ENCODE measurements around the gene BRSK2. TPM values are rescaled to one million over a fixed set of nuclear protein-coding genes. Genes with fewer than 3 reads are reported as not detected.
"Not testable (repeated sequence)": the region's sequence is repeated elsewhere in the genome, so short reads cannot be mapped to it uniquely, and the experiment has no call there.

The BRSK2 gene
- total RNA-seq, 3 donors from 2014 or later: 0.53 to 0.94 (median 0.76) TPM

DNA sequence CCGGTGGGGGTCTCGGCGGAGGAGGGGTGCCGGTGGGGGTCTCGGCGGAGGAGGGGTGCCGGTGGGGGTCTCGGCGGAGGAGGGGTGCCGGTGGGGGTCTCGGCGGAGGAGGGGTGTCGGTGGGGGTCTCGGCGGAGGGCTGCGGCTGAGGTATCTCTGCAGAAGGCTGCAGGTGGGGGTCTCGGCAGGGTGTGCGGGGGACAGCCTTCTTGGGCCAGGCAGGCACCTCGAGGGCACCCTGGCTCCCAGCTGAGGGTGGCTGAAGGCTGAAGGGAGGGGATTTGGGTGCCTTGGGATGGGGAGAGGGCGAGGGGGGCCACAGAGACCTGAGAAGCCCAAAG, 45.7 kb downstream of the BRSK2 start:
- not testable (repeated sequence) for H3K4me3 Mint-ChIP-seq; H3K27me3 Mint-ChIP-seq (ENCODE audit: low read depth); ATAC-seq; H3K36me3 Mint-ChIP-seq (ENCODE audit: insufficient read depth); H3K4me1 Mint-ChIP-seq (ENCODE audit: low read depth); DNase-seq; H3K9me3 Mint-ChIP-seq

DNA sequence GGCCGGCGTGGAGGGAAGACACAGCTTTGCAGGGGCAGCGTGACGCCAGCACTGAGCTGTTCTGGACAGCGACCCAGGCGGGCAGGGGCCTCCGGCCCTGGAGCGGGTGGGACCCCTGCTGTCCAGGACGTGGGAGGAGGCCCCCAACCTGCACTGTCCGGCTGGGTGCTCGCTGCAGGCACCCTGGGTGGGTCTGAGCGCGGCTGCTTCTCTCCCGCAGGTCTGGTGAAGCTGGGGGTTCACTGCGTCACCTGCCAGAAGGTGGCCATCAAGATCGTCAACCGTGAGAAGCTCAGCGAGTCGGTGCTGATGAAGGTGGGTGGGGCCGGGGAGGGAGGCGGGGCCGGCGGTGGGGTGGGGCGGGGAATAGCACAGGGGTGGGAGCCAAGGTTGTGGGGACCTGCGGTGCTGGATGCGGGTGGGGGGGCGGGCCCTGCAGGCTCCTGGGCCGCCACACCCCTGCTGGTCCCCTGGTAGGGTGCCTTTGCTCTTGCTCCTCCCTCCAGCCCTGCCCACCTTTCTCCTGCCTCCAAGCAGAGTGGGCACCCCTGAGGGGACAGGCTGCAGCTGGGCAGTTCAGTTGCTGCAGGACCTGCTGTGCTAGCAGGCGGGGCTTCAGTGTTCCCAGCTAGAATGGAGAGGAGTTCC, 46.2 kb downstream of the BRSK2 start:
- peak in 1 of 2 donors; percentile 14 for ATAC-seq
- Mint-ChIP-seq H3K36me3 (ENCODE audit: insufficient read depth) (no peaks in the 10 kb centered on the region), H3K4me3 (no peak overlapping the region), H3K9me3 (no peaks in the 10 kb centered on the region), H3K4me1 (ENCODE audit: low read depth) (no peaks in the 10 kb centered on the region), H3K27me3 (ENCODE audit: low read depth) (peaks cover 3% of the 10 kb centered on the region)
- DNase-seq: no peak

DNA sequence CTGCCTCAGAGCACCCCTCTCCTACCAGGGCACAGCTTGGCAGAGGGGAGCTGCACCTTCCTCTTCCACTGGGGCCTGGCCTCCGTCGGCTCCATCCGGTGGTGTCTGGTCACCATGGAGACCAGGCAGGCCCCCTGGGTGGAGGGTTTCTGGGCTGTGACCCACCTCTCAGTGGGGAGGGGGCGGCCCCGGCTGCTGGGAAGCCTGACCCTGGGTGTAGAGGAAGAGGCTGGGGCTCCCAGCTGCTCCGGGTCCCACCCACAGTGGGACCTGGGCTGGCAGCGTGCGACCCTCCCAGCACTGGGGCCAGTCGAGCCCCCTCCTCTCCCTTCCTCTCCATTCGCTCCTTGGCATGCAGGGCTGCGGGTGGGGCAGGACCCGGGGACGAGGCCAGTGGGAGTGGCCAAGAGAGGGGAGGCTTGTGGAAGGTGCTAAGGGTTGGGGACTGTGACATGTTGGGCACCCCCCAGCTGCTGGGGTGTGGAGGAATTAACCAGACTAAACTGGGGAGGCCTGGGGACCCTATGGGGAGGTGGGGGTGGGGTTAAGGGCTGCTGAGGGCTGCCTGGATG, 46.8 kb downstream of the BRSK2 start:
- DNase-seq (no peak), ATAC-seq (no peak)
- Mint-ChIP-seq H3K4me1 (ENCODE audit: low read depth) (no peaks in the 10 kb centered on the region), H3K9me3 (no peaks in the 10 kb centered on the region), H3K36me3 (ENCODE audit: insufficient read depth) (no peaks in the 10 kb centered on the region), H3K27me3 (ENCODE audit: low read depth) (peaks cover 3% of the 10 kb centered on the region), H3K4me3 (no peak overlapping the region)

GRCh38 chr11:1437500-1437899, 47.8 kb downstream of the BRSK2 start:
- H3K36me3 Mint-ChIP-seq (ENCODE audit: insufficient read depth): no peaks in the 10 kb centered on the region
- H3K27me3 Mint-ChIP-seq (ENCODE audit: low read depth): peaks cover 3% of the 10 kb centered on the region
- no peak for ATAC-seq
- H3K9me3 Mint-ChIP-seq: no peaks in the 10 kb centered on the region
- no peak for DNase-seq
- H3K4me1 Mint-ChIP-seq (ENCODE audit: low read depth): no peaks in the 10 kb centered on the region
- no peak overlapping the region for H3K4me3 Mint-ChIP-seq

DNA sequence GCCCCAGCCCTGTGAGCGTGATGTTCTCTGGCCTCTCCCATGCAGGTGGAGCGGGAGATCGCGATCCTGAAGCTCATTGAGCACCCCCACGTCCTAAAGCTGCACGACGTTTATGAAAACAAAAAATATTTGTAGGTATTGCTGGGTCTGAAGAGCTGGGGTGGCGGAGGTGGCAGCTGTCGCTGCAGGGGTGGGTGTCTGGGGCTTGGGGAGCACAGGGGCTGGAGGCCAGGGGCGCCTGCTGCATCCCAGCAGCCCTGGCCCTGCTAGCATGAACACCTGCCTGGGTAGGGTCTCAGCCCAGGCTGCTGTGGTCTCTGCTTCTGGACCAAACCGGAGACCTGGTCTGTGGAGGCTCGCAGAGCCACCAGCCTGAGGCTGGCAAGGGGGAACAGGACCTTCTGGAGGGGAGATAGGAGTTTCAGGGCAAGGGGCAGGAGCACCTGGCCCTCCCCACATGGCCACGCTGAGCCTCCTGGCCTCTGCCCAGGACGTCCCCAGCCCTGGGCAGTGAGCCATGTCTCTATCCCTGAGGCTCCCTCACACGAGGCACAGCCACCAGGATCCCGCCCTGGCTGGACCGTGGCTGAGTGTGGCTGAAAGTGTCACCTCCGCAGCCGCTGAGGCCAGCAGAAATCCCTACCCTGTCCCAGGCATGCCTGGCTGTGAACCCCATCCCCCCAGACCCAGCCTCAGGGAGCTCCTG, 48.7 kb downstream of the BRSK2 start:
- ATAC-seq (no peak), DNase-seq (no peak)
- Mint-ChIP-seq H3K4me3 (no peak overlapping the region), H3K36me3 (ENCODE audit: insufficient read depth) (no peaks in the 10 kb centered on the region), H3K4me1 (ENCODE audit: low read depth) (no peaks in the 10 kb centered on the region), H3K27me3 (ENCODE audit: low read depth) (peaks cover 3% of the 10 kb centered on the region), H3K9me3 (no peaks in the 10 kb centered on the region)

GRCh38 chr11:1438967-1439330, 49.2 kb downstream of the BRSK2 start:
- Mint-ChIP-seq H3K4me1 (ENCODE audit: low read depth) (no peaks in the 10 kb centered on the region), H3K4me3 (no peak overlapping the region), H3K27me3 (ENCODE audit: low read depth) (peaks cover 3% of the 10 kb centered on the region), H3K36me3 (ENCODE audit: insufficient read depth) (no peaks in the 10 kb centered on the region), H3K9me3 (no peaks in the 10 kb centered on the region)
- ATAC-seq (no peak), DNase-seq (no peak)

- Mint-ChIP-seq H3K27me3 (ENCODE audit: low read depth) (peaks cover 3% of the 10 kb centered on the region), H3K4me1 (ENCODE audit: low read depth) (no peaks in the 10 kb centered on the region), H3K9me3 (no peaks in the 10 kb centered on the region), H3K4me3 (no peak overlapping the region), H3K36me3 (ENCODE audit: insufficient read depth) (no peaks in the 10 kb centered on the region)
- DNase-seq (no peak), ATAC-seq (no peak)
These were observed 49.6 kb downstream of the BRSK2 start for GRCh38 chr11:1439341-1439740.

GRCh38 chr11:1440066-1440465, 50.3 kb downstream of the BRSK2 start:
- H3K4me1 Mint-ChIP-seq (ENCODE audit: low read depth): no peaks in the 10 kb centered on the region
- DNase-seq: no peak
- ATAC-seq: no peak
- no peak overlapping the region for H3K4me3 Mint-ChIP-seq
- H3K27me3 Mint-ChIP-seq (ENCODE audit: low read depth): peaks cover 2% of the 10 kb centered on the region
- H3K9me3 Mint-ChIP-seq: no peaks in the 10 kb centered on the region
- no peaks in the 10 kb centered on the region for H3K36me3 Mint-ChIP-seq (ENCODE audit: insufficient read depth)

GRCh38 chr11:1440496-1440895, 50.8 kb downstream of the BRSK2 start:
- Mint-ChIP-seq H3K4me1 (ENCODE audit: low read depth) (no peaks in the 10 kb centered on the region), H3K4me3 (no peak overlapping the region), H3K9me3 (no peaks in the 10 kb centered on the region), H3K36me3 (ENCODE audit: insufficient read depth) (no peaks in the 10 kb centered on the region), H3K27me3 (ENCODE audit: low read depth) (peaks cover 2% of the 10 kb centered on the region)
- ATAC-seq (no peak), DNase-seq (no peak)

DNA sequence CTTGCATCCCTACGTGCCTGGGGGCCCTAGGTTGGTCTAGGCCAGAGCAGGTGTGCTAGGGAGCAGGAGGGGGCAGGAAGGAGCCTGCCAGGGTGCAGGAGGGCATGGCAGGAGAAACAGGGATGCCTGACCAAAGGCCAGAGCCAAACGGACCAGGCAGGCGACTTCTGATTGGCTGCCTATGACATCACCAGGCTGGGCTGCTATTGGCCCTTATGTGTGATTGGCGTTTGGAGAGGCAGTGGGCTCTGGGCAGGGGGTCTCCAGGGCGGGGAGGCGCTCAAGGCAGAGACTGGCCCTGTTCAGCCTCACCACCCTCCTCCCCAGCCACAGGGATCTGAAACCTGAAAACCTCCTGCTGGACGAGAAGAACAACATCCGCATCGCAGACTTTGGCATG, 52.4 kb downstream of the BRSK2 start:
- peaks cover 2% of the 10 kb centered on the region for H3K27me3 Mint-ChIP-seq (ENCODE audit: low read depth)
- H3K4me1 Mint-ChIP-seq (ENCODE audit: low read depth): no peaks in the 10 kb centered on the region
- no peak overlapping the region for H3K4me3 Mint-ChIP-seq
- DNase-seq: no peak
- H3K36me3 Mint-ChIP-seq (ENCODE audit: insufficient read depth): no peaks in the 10 kb centered on the region
- ATAC-seq: no peak
- no peaks in the 10 kb centered on the region for H3K9me3 Mint-ChIP-seq

DNA sequence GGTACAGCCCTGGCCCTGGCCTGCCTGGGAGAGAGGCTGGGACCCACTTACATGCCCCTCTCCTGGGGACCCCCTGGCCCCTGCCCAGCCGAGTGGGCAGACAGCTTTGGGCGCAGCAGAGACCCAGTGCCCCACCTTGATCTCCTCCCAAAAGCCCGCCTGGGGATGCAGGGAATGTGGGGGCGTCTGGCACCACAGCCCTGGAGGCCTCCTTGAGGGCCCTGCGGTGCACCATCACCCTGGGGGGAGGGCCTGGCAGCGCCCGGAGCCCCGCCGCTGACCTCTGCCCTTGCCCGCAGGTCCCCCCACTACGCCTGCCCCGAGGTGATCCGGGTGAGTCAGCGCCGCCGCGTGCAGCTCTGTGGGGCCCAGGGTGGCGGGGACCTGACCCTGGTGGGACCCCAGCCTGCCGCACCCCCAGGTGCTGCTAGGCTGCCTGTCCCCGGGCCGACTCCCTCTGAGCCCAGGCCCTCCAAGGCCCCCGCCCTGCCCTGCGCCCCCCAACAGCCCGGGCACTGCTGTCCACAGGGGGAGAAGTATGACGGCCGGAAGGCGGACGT, 53.2 kb downstream of the BRSK2 start:
- Mint-ChIP-seq H3K27me3 (ENCODE audit: low read depth) (peaks cover 2% of the 10 kb centered on the region), H3K9me3 (no peaks in the 10 kb centered on the region), H3K4me3 (no peak overlapping the region), H3K36me3 (ENCODE audit: insufficient read depth) (no peaks in the 10 kb centered on the region), H3K4me1 (ENCODE audit: low read depth) (no peaks in the 10 kb centered on the region)
- ATAC-seq: no peak
- DNase-seq: no peak

GRCh38 chr11:1443737-1444136, 54.0 kb downstream of the BRSK2 start:
- ATAC-seq (peak in 1 of 2 donors; percentile 16), DNase-seq (no peak)
- Mint-ChIP-seq H3K4me1 (ENCODE audit: low read depth) (no peaks in the 10 kb centered on the region), H3K27me3 (ENCODE audit: low read depth) (peaks cover 2% of the 10 kb centered on the region), H3K9me3 (no peaks in the 10 kb centered on the region), H3K36me3 (ENCODE audit: insufficient read depth) (no peaks in the 10 kb centered on the region), H3K4me3 (no peak overlapping the region)

- Mint-ChIP-seq H3K4me1 (ENCODE audit: low read depth) (no peaks in the 10 kb centered on the region), H3K4me3 (no peak overlapping the region), H3K27me3 (ENCODE audit: low read depth) (peaks cover 2% of the 10 kb centered on the region), H3K36me3 (ENCODE audit: insufficient read depth) (no peaks in the 10 kb centered on the region), H3K9me3 (no peaks in the 10 kb centered on the region)
- ATAC-seq: no peak
- no peak for DNase-seq
These were observed 54.6 kb downstream of the BRSK2 start for GRCh38 chr11:1444321-1444720.

- Mint-ChIP-seq H3K27me3 (ENCODE audit: low read depth) (no peaks in the 10 kb centered on the region), H3K9me3 (no peaks in the 10 kb centered on the region), H3K36me3 (ENCODE audit: insufficient read depth) (no peaks in the 10 kb centered on the region), H3K4me3 (no peak overlapping the region), H3K4me1 (ENCODE audit: low read depth) (no peaks in the 10 kb centered on the region)
- DNase-seq (no peak), ATAC-seq (no peak)
These were observed 55.2 kb downstream of the BRSK2 start for GRCh38 chr11:1444823-1445422.

Measured in activated T-cell treated with anti-CD3 and anti-CD28 coated beads, Interleukin-2, amount 50 U/mL, for 4 hours (primary cell).